Activated T-helper 1 cell treated with anti-CD3 and anti-CD28 coated beads, Interleukin-2, amount 50 U/mL, for 16 hours (primary cell): ENCODE results near the gene SYT12.

Experiments
- DNase-seq, 2 donors: peaks; one replicate each; pipeline ENCODE4 v3.0.0-alpha.2; 2020; ENCODE audit warnings: low read depth in 1 of 2, low spot score in 1 of 2

SYT12 gene

DNA sequence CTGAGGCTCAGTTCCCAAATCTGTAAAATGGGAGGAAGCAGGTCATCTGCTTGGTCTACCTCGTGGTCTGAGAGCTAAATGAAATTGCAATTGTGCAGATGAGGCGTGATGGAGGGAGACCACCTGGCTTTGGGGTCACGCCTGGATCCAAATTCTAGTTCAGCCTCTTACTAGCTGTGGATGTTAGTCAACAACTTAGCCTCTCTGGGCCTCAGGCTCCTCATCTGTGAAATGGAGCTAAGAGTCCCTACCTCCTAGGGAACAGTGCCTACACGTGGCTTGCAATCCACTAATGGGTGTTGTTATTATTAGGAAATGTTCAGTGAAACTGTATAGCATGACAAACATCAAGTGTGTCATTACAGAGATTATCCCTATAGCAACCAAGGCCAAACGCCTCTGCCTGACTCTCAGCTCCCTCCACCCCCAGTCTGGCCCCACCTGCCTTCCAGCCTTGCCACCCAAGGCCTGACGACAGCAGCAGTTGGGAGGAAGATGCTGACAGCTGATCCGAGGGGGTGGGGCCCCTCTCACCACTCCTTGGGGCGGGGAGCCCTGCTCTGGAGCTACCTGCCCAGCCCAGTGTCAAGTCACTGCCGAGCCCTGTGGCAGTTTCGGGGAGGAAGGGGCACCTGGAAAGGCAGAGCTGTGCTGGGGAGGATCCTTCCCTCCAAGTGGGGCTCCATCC, 32.0 kb downstream of the SYT12 start:
- no peak for DNase-seq

GRCh38 chr11:67055812-67056211, 32.9 kb downstream of the SYT12 start:
- DNase-seq, result no peak

- peak in 1 of 2 donors; percentile 20 for DNase-seq
Measured at GRCh38 chr11:67056267-67057204, 33.6 kb downstream of the SYT12 start, which contains the start of gene RHOD. RHOD (plus strand) TSS chr11:67056847; CDS start chr11:67056903, 56 bp downstream.

GRCh38 chr11:67057205-67057672, 34.3 kb downstream of the SYT12 start:
- no peak for DNase-seq

DNA sequence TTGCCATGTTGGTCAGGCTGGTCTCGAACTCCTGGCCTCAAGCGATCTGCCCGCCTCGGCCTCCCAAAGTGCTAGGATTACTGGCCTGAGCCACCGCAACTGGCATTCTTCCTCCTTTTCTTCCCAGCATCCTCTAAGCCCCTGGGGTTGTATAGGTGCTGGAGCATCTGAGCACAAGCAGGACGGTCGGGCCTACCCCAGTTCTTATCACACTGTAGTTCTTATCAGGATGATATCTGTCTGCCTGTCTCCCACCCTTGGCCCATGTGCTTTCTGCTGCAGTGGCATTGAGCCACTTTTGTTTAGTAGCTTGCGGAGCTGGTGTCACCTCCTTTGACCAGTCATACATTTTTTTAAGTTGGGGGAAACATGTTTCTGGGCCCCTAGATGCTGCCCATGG, 35.6 kb downstream of the SYT12 start:
- no peak for DNase-seq

DNA sequence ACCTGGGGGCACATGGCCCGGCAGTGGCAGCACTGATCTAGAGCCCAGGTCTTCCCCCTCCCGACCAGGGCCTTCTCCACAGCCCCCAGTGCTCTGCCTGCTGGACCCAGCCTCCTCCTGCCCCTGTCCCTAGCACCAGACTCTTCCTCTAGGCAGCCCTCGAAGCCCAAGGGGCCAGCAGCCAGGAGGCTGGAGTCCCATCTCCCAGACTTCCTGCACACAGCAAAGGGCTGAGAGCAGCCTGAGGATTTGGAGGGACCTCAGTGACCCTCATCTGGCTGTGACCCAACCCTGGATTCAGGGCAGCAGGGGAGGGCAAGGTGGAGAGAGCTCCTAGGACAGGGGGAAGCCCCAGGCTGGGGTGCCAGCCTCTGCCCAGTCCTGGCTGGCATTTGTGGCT, 36.7 kb downstream of the SYT12 start:
- no peak for DNase-seq

- no peak for DNase-seq
Measured at GRCh38 chr11:67060111-67060522, 37.2 kb downstream of the SYT12 start.

DNA sequence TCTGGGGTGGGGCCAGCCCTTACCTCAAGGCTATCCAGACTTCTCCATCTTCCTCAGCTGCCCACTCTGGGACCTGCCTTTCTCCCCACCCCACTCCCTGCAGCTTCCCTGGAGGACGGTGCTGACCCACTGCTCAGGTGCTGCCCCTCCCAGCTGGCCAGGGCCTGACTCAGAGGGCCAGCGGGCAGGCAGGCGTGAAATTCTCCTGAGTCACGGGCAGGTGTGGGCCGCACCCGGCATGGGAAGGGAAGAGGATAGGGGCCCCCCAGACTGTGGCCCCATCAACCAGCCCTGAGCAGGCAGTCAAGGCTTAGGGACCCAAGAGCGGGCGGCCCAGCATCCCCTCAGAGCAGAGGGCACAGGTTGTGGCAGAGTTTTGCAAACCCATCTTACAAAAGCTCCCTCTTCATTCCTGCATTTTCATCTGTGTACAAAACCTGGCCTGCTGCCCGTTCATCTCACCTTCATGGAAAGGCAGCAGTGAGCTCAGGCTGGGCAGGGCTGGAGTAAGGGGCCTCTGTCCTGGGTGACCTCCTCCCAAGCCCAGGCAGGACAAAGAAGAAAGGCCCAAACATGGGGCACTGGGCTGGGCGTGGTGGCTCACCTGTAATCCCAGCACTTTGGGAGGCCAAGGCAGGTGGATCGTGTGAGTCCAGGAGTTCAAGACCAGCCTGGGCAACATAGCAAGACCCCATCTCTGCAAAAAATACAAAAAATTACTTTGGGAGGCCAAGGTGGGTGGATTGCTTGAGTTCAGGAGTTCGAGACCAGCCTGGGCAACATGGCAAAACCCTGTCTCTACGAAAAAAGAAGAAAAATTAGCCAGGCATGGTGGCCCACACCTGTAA, 39.8 kb downstream of the SYT12 start:
- no peak for DNase-seq

- no peak for DNase-seq
Measured at GRCh38 chr11:67066333-67066709, 43.4 kb downstream of the SYT12 start.

GRCh38 chr11:67071420-67072284, 48.7 kb downstream of the SYT12 start:
- DNase-seq, result peak; percentile 43 to 53

DNA sequence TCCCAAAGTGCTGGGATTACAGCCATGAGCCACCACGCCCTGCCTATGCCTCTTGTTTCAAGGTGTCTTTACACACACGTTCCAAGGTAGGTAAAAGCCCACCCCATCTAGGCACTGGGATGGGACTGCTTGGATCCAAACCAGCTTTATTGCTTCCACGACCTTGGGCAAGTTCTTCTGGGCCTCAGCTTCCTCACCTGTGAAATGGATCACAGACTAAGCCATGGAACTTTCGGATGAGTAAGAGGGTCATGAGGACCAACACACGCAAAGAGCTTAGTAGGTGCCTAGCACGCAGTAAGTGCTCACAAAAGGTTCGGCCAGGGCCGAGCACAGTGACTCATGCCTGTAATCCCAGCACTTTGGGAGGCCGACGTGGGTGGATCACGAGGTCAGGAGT, 49.4 kb downstream of the SYT12 start:
- DNase-seq, result no peak

DNA sequence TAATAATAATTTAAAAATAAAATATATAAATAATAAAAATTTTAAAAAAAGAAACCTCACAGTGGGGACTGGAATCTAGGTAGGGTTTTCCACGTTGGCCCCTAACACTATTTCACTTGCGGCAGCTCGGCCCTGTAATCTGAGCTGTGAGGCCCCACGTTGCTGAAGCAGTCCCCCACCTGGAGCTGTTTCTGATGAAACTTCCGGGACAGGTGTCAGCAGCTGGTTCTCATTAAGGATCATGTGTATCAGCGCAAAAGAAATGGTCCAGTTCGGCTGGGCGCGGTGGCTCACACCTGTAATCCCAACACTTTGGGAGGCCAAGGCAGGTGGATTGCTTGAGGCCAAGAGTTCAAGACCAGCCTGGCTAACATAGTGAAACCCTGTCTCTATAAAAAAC, 51.0 kb downstream of the SYT12 start:
- no peak for DNase-seq

- no peak for DNase-seq
Measured at GRCh38 chr11:67076202-67076601, 53.3 kb downstream of the SYT12 start.

DNA sequence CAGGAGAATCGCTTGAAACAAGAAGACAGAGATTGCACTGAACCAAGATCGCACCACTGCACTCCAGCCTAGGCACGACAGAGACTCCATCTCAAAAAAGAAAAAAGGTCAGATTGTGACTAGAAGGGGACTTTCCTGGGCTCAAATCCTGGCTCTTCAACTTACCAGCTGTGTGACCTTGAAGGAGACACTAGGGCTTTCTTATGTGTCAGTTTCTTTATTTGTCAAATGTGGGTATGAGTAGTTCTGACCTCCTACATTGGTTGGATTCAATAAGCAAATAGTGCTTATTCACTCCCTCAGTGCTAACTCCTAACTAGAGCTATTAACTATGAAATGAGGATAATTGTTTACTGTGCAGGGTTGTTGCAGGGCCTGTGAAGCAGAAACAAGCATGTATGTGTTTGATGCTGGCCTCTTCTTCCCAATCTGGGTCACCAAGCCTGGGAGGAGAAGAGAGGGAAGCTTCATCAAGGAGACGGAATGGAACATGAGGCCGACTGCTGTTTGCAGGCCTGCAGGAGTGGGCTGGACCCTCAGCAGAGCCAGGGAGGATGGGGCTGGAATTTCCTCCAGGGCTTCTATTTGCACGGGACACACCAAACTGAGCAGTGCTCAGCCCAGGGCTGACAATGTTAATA, 56.3 kb downstream of the SYT12 start:
- DNase-seq, result no peak

DNA sequence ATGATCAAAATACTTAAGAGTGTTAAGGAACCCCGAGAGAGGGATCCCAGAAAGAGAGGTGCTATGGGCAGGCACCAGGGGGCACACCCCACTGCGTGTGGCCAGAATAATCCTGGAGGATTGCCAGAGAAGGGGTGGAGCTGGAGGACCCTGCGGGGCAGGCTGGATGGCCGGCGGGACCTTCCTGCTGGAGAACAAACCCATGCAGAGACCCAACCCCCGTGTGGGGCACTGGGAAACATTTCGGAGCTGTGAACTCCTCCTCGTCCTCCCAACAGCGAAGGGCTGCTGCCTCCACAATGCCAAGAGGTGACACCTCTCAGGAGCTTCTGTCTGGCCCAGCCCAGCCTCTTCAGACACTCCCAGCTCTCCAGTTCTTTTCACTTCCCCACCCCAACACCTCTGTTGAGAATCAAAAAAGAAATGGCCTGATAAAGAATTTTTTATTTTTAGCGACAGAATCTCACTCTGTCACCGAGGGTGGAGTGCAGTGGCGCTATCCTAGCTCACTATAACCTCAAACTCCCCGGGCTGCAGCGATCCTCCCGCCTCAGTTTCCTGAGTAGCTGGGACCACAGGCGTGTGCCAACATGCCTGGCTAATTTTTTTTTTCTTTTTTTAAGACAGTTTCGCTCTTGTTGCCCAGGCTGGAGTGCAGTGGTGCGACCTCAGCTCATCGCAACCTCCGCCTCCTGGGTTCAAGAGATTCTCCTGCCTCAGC, 59.3 kb downstream of the SYT12 start:
- DNase-seq, result no peak

DNA sequence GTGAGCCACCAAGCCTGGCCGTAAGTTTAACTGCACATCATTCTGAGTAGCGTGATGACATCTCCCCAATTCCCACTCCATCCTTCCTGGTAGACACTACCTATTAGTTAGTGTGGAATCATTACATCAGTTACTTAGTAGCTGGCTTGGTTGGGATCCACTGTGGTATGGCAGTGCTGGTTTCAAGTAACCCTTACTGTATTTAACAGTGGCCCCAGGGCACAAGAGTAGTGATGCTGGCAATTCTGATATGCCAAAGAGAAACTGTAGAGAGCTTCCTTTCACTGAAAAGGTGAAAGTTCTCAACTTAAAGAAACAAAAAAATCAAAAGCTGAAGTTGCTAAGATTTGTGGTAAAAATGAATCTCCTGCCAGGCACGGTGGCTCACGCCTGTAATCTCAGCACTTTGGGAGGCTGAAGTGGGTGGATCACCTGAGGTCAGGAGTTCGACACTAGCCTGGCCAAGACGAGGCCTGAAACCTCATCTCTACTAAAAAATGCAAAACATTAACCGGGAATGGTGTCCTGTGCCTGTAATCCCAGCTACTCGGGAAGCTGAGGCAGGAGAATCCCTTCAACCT, 60.9 kb downstream of the SYT12 start:
- DNase-seq, result no peak

- no peak for DNase-seq
Measured at GRCh38 chr11:67085617-67086016, 62.7 kb downstream of the SYT12 start.

- DNase-seq, result no peak
Measured at GRCh38 chr11:67090717-67091116, 67.8 kb downstream of the SYT12 start.

DNA sequence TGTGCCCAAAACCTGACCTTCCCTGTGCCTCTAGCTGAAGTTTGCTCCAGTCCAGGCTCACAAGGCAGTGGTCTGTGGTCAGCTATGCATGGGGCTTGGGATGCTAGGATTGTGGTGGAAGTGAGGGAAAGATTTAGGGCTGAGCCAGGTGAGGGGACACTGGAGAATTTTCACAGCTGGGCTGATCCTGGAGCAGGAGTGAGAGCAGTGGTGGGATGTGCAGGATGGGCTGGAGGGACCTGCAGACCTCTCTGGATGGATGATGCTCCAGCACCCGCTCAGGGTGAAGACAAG, 72.2 kb downstream of the SYT12 start:
- DNase-seq, result no peak
